MM.1S (cell line): ENCODE measurements around the gene KLHDC8A.
A peak's percentile ranks its signal among the peaks of the same experiment; 100 is the strongest.

ENCODE experiments used
- DNase-seq: peaks from one replicate; pipeline ENCODE4 v3.0.0-alpha.2; 2015
- H2AFZ ChIP-seq: fragments of 300-600 bp; sonication (generic); 2 replicates; pipeline ENCODE4 v1.6.0; 2016; ENCODE audit warnings: antibody characterized with exemption, low read length
- H3F3A ChIP-seq: fragments of 300-600 bp; sonication (generic); 2 replicates; pipeline ENCODE4 v1.6.1; 2016; ENCODE audit warnings: mild to moderate bottlenecking, antibody characterized with exemption, low read length, moderate library complexity, mixed read lengths; ENCODE audit not compliant: insufficient read depth
- H3K27ac ChIP-seq: fragments of 300-600 bp; sonication (generic); 2 replicates; pipeline ENCODE4 v1.5.1; 2016; ENCODE audit warnings: mild to moderate bottlenecking, low read length
- H3K27me3 ChIP-seq: fragments of 300-600 bp; sonication (generic); replicated peaks from 2 replicates; pipeline ENCODE4 v1.6.0; 2016; ENCODE audit warnings: low read length; ENCODE audit not compliant: insufficient read depth
- H3K36me3 ChIP-seq: fragments of 300-600 bp; sonication (generic); replicated peaks from 2 replicates; pipeline ENCODE4 v1.6.1; 2016; ENCODE audit warnings: mild to moderate bottlenecking, low read length, mixed read lengths; ENCODE audit not compliant: insufficient read depth
- H3K4me1 ChIP-seq: fragments of 300-600 bp; sonication (generic); 2 replicates; pipeline ENCODE4 v1.6.1; 2016; ENCODE audit warnings: low read length, mixed read lengths
- H3K4me2 ChIP-seq: fragments of 300-600 bp; sonication (generic); 2 replicates; pipeline ENCODE4 v1.6.0; 2016; ENCODE audit warnings: low read depth, low read length
- H3K4me3 ChIP-seq: fragments of 300-600 bp; sonication (generic); 2 replicates; pipeline ENCODE4 v1.5.1; 2016; ENCODE audit warnings: low read length, mixed read lengths
- H3K79me2 ChIP-seq: fragments of 300-600 bp; sonication (generic); 2 replicates; pipeline ENCODE4 v1.6.1; 2016; ENCODE audit warnings: mixed run types, low read length, mixed read lengths
- H3K9ac ChIP-seq: fragments of 300-600 bp; sonication (generic); 2 replicates; pipeline ENCODE4 v1.6.1; 2016; ENCODE audit warnings: low read length, mixed read lengths
- H3K9me2 ChIP-seq: fragments of 300-600 bp; sonication (generic); replicated peaks from 2 replicates; pipeline ENCODE4 v1.6.1; 2016; ENCODE audit warnings: mild to moderate bottlenecking, low read length, mixed read lengths; ENCODE audit not compliant: insufficient read depth
- H3K9me3 ChIP-seq: fragments of 300-600 bp; sonication (generic); replicated peaks from 2 replicates; pipeline ENCODE4 v1.6.1; 2016; ENCODE audit warnings: mild to moderate bottlenecking, low read length, mixed read lengths; ENCODE audit not compliant: insufficient read depth
- H4K20me1 ChIP-seq: fragments of 300-600 bp; sonication (generic); 2 replicates; pipeline ENCODE4 v1.6.1; 2016; ENCODE audit warnings: mild to moderate bottlenecking, low read length, moderate library complexity, mixed read lengths; ENCODE audit not compliant: insufficient read depth
- CTCF ChIP-seq: fragments of 300-600 bp; sonication (generic); IDR thresholded peaks from 2 replicates; pipeline ENCODE4 v1.5.1; 2016; ENCODE audit warnings: antibody characterized with exemption, low read length, mixed read lengths
- EZH2 ChIP-seq: fragments of 300-600 bp; sonication (generic); optimal IDR thresholded peaks from 2 replicates; pipeline ENCODE3; 2017; ENCODE audit warnings: low read depth, mild to moderate bottlenecking, antibody characterized with exemption, low read length, mixed read lengths
- EZH2phosphoT487 ChIP-seq: fragments of 300-600 bp; sonication (generic); IDR thresholded peaks from 2 replicates; pipeline ENCODE4 v1.6.1; 2018; ENCODE audit warnings: antibody characterized with exemption, low read length

The KLHDC8A gene

DNA sequence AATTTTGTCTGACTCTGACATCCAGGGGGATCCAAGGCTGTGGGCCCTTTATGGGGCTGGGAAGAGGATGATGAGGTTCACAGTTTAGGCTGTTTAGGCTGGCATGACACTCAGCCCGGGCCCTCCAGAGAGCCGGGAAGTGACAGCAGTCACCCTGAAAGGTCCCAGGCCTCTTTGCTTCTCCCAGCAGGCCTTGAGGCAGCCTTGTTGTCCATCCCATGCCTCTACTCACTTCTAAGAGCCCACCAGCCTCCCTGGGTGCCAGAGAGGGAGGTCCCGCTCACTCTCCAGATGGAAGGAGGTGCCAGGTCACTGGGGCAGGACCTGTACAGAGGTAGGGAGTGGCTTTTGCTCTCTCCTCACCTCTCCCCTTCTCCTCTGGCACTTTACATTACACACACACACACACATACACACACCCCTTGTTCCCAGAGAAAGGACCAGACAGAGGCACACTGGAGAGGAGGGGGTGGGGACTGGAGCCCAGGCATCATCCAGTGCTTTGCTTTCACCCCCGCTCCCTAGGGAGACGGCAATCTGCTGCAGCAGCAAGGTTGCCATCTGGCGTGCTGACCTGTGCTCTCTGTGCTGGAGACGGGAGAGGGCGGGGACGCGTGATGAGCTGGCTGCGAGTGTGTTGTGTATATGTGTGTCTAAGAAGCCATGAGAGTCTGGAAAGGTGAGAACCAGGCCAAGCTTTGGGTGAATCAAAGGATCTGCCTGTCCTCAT is 4.6 kb downstream of the KLHDC8A start:
- Histone ChIP-seq H3K4me3 (no peak overlapping the region), H3K4me2 (no peak overlapping the region), H3K27me3 (no peaks in the 10 kb centered on the region), H3K9ac (no peak overlapping the region), H3K79me2 (no peaks in the 10 kb centered on the region), H3K9me2 (no peaks in the 10 kb centered on the region), H3K9me3 (no peaks in the 10 kb centered on the region), H3K36me3 (no peaks in the 10 kb centered on the region), H4K20me1 (no peaks in the 10 kb centered on the region), H2AFZ (peak overlapping the region; percentile 47), H3K27ac (no peak overlapping the region), H3K4me1 (peaks cover 32% of the 10 kb centered on the region), H3F3A (peaks cover 24% of the 10 kb centered on the region)
- peak; percentile 49 for DNase-seq
- TF ChIP-seq CTCF (peak; percentile 19), EZH2 (no peak), EZH2phosphoT487 (no peak)

DNA sequence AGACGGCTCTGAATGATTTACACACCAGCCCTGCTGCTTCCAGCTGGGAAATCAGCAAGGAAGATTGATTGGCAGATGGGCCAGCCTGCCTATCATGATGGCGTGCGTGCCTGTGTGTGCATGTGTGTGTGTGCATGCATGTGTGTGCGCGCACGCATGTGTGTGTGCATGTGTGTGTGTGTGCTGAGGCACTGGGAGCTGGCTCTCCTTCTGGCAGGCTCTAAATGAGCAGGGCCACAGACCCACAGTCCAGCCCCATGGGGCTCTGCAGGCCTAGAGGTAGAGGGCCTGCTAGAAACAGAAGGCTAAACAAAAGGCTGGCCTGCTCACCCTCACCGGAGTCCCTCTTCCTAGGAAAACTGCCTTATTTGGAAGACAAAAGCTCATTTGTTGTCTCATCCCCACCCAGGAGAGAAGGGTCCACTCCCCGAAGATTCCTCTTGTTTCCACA is 6.0 kb downstream of the KLHDC8A start:
- Histone ChIP-seq H3K4me1 (peaks cover 32% of the 10 kb centered on the region), H3K27ac (no peak overlapping the region), H2AFZ (no peak overlapping the region), H4K20me1 (no peaks in the 10 kb centered on the region), H3K27me3 (no peaks in the 10 kb centered on the region), H3K36me3 (no peaks in the 10 kb centered on the region), H3K9me2 (no peaks in the 10 kb centered on the region), H3K9ac (no peak overlapping the region), H3K79me2 (no peaks in the 10 kb centered on the region), H3K4me2 (no peak overlapping the region), H3K4me3 (no peak overlapping the region), H3K9me3 (no peaks in the 10 kb centered on the region), H3F3A (peaks cover 24% of the 10 kb centered on the region)
- TF ChIP-seq EZH2phosphoT487 (no peak), CTCF (no peak), EZH2 (no peak)
- no peak for DNase-seq

- Histone ChIP-seq H2AFZ (no peak overlapping the region), H3K27ac (no peak overlapping the region), H3F3A (peaks cover 24% of the 10 kb centered on the region), H3K36me3 (no peaks in the 10 kb centered on the region), H3K9me3 (no peaks in the 10 kb centered on the region), H3K27me3 (no peaks in the 10 kb centered on the region), H3K9me2 (no peaks in the 10 kb centered on the region), H3K4me1 (peaks cover 32% of the 10 kb centered on the region), H3K79me2 (no peaks in the 10 kb centered on the region), H3K4me2 (no peak overlapping the region), H3K9ac (no peak overlapping the region), H3K4me3 (no peak overlapping the region), H4K20me1 (no peaks in the 10 kb centered on the region)
- no peak for DNase-seq
- TF ChIP-seq EZH2phosphoT487 (no peak), EZH2 (no peak), CTCF (no peak)
Measured at GRCh38 chr1:205350124-205350523, 6.6 kb downstream of the KLHDC8A start.
